ENCODE measurements around the gene PATJ. TPM values are rescaled to one million over a fixed set of nuclear protein-coding genes. Genes with fewer than 3 reads are reported as not detected.
A peak's percentile ranks its signal among the peaks of the same experiment; 100 is the strongest.

Gene PATJ
- total RNA-seq, 6 experiments from 2014 or later = 19.0 to 49.0 (median 26.7) TPM

DNA sequence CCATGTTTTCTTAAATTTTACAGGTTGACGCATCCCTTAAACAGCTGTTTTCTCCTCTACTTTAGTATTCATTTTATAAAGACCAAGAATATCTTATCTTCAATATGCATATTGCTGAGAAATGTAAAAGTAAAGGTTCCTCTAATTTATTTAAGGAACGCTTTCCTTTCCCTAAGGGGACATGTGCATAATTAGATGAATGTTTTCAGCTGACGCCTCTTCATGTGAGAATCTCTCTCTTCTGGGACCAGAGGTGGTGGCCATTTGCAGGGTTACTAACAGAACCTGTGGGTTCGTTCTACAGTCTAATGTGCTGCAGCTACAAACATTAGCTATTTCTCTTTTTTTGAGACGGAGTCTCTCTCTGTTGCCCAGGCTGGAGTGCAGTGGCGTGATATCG, 304.6 kb downstream of the PATJ start:
- DNase-seq = no peak
- Histone ChIP-seq H3K36me3 (peaks cover 0 to 12% (median 0%) of the 10 kb centered on the region in 4 donors), H3K9me3 (no peaks in the 10 kb centered on the region), H3K4me1 (no peaks in the 10 kb centered on the region), H3K27me3 (no peaks in the 10 kb centered on the region), H3K4me3 (no peak overlapping the region), H3K27ac (no peak overlapping the region)
- TF ChIP-seq POLR2A (IDR thresholded peaks at IDR 0.05) = no peak
- TF ChIP-seq, protein P1, sequence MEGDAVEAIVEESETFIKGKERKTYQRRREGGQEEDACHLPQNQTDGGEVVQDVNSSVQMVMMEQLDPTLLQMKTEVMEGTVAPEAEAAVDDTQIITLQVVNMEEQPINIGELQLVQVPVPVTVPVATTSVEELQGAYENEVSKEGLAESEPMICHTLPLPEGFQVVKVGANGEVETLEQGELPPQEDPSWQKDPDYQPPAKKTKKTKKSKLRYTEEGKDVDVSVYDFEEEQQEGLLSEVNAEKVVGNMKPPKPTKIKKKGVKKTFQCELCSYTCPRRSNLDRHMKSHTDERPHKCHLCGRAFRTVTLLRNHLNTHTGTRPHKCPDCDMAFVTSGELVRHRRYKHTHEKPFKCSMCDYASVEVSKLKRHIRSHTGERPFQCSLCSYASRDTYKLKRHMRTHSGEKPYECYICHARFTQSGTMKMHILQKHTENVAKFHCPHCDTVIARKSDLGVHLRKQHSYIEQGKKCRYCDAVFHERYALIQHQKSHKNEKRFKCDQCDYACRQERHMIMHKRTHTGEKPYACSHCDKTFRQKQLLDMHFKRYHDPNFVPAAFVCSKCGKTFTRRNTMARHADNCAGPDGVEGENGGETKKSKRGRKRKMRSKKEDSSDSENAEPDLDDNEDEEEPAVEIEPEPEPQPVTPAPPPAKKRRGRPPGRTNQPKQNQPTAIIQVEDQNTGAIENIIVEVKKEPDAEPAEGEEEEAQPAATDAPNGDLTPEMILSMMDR (IDR thresholded peaks at IDR 0.05) = no peak
- intact Hi-C loops (cut with DNase I) = no loop called here
- WGBS (ENCODE audit: insufficient coverage, low coverage, low lambda C conversion rate, missing lambda C conversion rate) = 91% methylated on average over 4 of the region's 7 CpGs
- ATAC-seq = no peak

DNA sequence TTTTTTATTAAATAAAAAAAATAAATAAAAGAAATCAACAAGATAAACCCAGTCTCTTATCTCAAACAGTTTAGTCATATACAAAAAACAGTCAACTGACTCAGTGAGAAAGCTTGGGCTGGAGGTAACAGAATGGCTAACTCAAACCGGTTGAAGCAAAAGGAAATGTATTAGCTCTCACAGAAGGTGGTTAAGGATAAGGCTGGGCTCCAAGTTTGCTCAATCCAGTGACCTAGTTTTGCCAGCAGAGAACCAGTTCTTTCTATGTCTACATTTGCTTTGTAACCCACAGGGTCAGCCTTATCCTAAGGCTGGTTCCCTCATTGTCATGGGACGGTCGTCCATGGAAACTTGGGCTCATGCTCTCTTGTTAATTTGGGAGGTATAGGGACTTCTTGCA, 307.9 kb downstream of the PATJ start:
- Histone ChIP-seq H3K27me3 (no peaks in the 10 kb centered on the region), H3K27ac (no peak overlapping the region), H3K36me3 (peaks cover 0 to 12% (median 0%) of the 10 kb centered on the region in 4 donors), H3K4me1 (no peaks in the 10 kb centered on the region), H3K4me3 (no peak overlapping the region), H3K9me3 (no peaks in the 10 kb centered on the region)
- intact Hi-C loops (cut with DNase I) = no loop called here
- ATAC-seq (peak in 1 of 4 donors; percentile 42), DNase-seq (no peak)
- TF ChIP-seq, protein P1 (IDR thresholded peaks at IDR 0.05) = no peak
- no peak for TF ChIP-seq POLR2A (IDR thresholded peaks at IDR 0.05)
- WGBS (ENCODE audit: insufficient coverage, low coverage, low lambda C conversion rate, missing lambda C conversion rate) = 100% methylated on average over 3 of the region's 3 CpGs

DNA sequence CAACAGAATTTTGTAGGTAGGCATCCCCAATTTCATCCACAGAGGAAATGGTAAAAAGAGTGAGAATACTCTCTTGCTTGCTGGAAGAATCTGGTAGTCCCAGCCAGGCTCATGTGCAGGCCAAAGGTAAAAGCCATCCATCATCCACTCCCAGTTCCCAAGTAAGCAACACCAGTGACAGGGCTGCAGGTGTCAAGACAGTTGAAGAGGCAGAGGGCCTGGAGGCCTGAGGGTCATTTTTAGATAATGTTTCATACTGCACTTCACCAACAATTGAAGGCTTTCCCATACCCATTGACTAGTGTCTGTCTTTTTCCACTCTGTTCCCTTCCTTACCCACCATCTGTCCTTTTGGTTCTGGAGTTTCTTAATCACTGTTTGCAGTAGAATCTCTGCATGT, 310.7 kb downstream of the PATJ start:
- no peaks in the 10 kb centered on the region for H3K4me1 ChIP-seq
- no peak overlapping the region for H3K4me3 ChIP-seq
- peaks cover 0 to 12% (median 0%) of the 10 kb centered on the region in 4 donors for H3K36me3 ChIP-seq
- DNase-seq = no peak
- H3K27me3 ChIP-seq = no peaks in the 10 kb centered on the region
- intact Hi-C loops (cut with DNase I) = no loop called here
- TF ChIP-seq, protein P1 (IDR thresholded peaks at IDR 0.05) = no peak
- no peak for TF ChIP-seq POLR2A (IDR thresholded peaks at IDR 0.05)
- no peak overlapping the region for H3K27ac ChIP-seq
- ATAC-seq = no peak
- H3K9me3 ChIP-seq = no peaks in the 10 kb centered on the region

DNA sequence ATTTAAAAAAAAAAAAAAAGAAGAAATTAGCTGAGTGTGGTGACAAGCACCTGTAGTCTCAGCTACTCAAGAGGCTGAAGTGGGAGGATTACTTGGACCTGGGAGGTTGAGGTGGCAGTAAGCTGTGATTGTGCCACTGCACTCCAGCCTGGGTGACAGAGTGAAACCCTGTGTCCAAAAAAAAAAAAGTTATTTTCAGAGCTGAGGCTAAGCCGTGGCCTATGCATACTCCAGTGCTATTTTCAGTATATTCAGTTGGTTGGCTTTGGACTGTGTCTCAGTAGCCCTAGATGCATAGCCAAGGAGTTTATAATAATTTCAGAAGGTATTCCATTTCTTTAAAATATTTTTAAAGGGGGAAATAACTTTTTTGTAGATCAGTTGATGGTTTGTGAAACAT, 311.9 kb downstream of the PATJ start:
- ATAC-seq = no peak

More for the DNA sequence above, 311.9 kb downstream of the PATJ start:
- no peaks in the 10 kb centered on the region for H3K27me3 ChIP-seq
- H3K4me3 ChIP-seq = no peak overlapping the region
- H3K27ac ChIP-seq = no peak overlapping the region
- 77% methylated on average over 1 of the region's 1 CpG for WGBS (ENCODE audit: insufficient coverage, low coverage, low lambda C conversion rate, missing lambda C conversion rate)
- no peak for DNase-seq
- no peaks in the 10 kb centered on the region for H3K9me3 ChIP-seq
- H3K4me1 ChIP-seq = no peaks in the 10 kb centered on the region
- intact Hi-C loops (cut with DNase I) = no loop called here
- TF ChIP-seq, protein P1 (IDR thresholded peaks at IDR 0.05) = no peak
- TF ChIP-seq POLR2A (IDR thresholded peaks at IDR 0.05) = no peak
- H3K36me3 ChIP-seq = peaks cover 0 to 12% (median 0%) of the 10 kb centered on the region in 4 donors
